Psoas muscle (tissue), 8 donors: ENCODE results near the gene IFNLR1. TPM values are rescaled to one million over a fixed set of nuclear protein-coding genes. Genes with fewer than 3 reads are reported as not detected.

Experiments used
- ATAC-seq, 4 donors: fragments of 200-7000 bp; cut with Tn5 transposase; one replicate each; pipeline ENCODE4 v1.9.1; 2020; ENCODE audit warnings: moderate library complexity in 3 of 4, mild to moderate bottlenecking in 2 of 4
- DNase-seq, 2 donors: peaks; one replicate each; pipeline ENCODE4 v3.0.0-alpha.2; 2020
- H3K27ac ChIP-seq: fragments of 200-600 bp; one replicate; pipeline ENCODE4 v1.8.0; 2022
- H3K27me3 ChIP-seq, 3 donors: fragments of 200-600 bp in 1 of 3; one replicate each; pipeline versions ENCODE4 v1.6.1 to v1.8.0; 2013 to 2022; ENCODE audit warnings: low read length in 2 of 3, mild to moderate bottlenecking in 2 of 3, moderate library complexity in 1 of 3; ENCODE audit not compliant: insufficient read depth in 3 of 3
- H3K36me3 ChIP-seq, 2 donors: fragments of 200-600 bp in 1 of 2; one replicate each; pipeline versions ENCODE4 v1.6.1 to v1.8.0; 2013 to 2022; ENCODE audit warnings: low read depth in 1 of 2, mild to moderate bottlenecking in 1 of 2, moderate library complexity in 1 of 2; ENCODE audit not compliant: insufficient read depth in 1 of 2
- H3K4me1 ChIP-seq: fragments of 200-600 bp; one replicate; pipeline ENCODE4 v1.8.0; 2022
- H3K4me3 ChIP-seq: fragments of 200-600 bp; one replicate; pipeline ENCODE4 v1.8.0; 2022; ENCODE audit warnings: mild to moderate bottlenecking
- H3K9me3 ChIP-seq: fragments of 200-600 bp; one replicate; pipeline ENCODE4 v1.8.0; 2022
- WGBS, 3 donors: extraction: QIAGEN DNeasy Blood & Tissue Kit; methylation state at CpG; one replicate each; pipeline versions ENCODE4 v1.1.6 to v1.1.7; 2013; 5-methylcytosine and 5-hydroxymethylcytosine counted together
- intact Hi-C, 2 donors: fragments of 100-400 bp; cut with DNase I; formaldehyde crosslinking; loops; one replicate each; pipeline versions ENCODE4 v1.11.0 to v1.14.2; 2022
- polyA plus RNA-seq, 3 donors: library from polyadenylated mRNA; stranded (reverse); fragments of 200-250 nt; gene quantifications; one replicate each; pipeline ENCODE4 v1.2.3, GENCODE V29; 2013
- total RNA-seq, 4 donors: library from RNA; stranded (reverse); fragmentation: NEBNext Ultra II Directional in 2 of 4; extraction: Animal tissue kit (Norgen Biotek cat#: 25700) in 2 of 4; gene quantifications; one replicate each; pipeline versions ENCODE4 v1.2.1 to v1.2.4, GENCODE V29; 2021 to 2023
- TF ChIP-seq, protein P1 (sequence below): fragments of 200-600 bp; IDR thresholded peaks from one replicate; pipeline ENCODE4 v1.8.0; 2022; ENCODE audit warnings: antibody characterized with exemption
- donor health status: healthy with polysubstance abuse.
- donor health status: DM: no; HTN: no; CAD: no; lungs with moderate emphysema.
- donor health status: Bipolar disorder and iron deficiency.
- donor health status: healthy.
- donor health status: DM: yes; HTN: yes; CAD: no.
- donor health status: DM: no; HTN: no; CAD: no.
- donor health status: DM: no; HTN: no; CAD: no.
- donor health status: DM: yes; HTN: yes; CAD: no.

IFNLR1 gene
- total and polyA plus RNA-seq, 7 donors, result 0.05 to 3.9 (median 1.9) TPM

DNA sequence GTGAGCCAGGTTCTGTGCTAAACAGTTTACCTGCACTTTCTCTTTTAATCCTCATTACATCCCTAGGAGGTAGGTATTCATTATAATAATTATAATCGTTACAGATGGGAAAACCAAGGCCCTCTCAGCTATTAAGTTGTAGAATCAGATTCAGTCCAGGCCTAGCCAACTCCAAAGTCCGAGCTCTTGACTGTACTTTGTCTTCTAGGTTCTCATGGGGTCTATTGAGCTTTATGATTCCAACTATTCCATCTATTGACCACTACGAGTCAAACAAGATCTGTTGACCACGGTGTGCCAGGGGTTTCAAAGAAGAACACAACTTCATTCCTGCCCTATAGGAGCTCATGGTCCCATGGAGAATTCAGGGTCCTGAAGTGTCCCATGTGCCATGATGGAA lies 2.0 kb downstream of the IFNLR1 start:
- no peaks in the 10 kb centered on the region for H3K36me3 ChIP-seq
- TF ChIP-seq, protein P1, sequence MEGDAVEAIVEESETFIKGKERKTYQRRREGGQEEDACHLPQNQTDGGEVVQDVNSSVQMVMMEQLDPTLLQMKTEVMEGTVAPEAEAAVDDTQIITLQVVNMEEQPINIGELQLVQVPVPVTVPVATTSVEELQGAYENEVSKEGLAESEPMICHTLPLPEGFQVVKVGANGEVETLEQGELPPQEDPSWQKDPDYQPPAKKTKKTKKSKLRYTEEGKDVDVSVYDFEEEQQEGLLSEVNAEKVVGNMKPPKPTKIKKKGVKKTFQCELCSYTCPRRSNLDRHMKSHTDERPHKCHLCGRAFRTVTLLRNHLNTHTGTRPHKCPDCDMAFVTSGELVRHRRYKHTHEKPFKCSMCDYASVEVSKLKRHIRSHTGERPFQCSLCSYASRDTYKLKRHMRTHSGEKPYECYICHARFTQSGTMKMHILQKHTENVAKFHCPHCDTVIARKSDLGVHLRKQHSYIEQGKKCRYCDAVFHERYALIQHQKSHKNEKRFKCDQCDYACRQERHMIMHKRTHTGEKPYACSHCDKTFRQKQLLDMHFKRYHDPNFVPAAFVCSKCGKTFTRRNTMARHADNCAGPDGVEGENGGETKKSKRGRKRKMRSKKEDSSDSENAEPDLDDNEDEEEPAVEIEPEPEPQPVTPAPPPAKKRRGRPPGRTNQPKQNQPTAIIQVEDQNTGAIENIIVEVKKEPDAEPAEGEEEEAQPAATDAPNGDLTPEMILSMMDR, result no peak
- WGBS, 3 donors, result 70 to 73% (median 70%) methylated on average over 4 of the region's 4 CpGs
- H3K4me1 ChIP-seq, result peaks cover 7% of the 10 kb centered on the region
- H3K9me3 ChIP-seq, result no peaks in the 10 kb centered on the region
- no peak overlapping the region for H3K4me3 ChIP-seq
- H3K27ac ChIP-seq, result no peak overlapping the region
- H3K27me3 ChIP-seq, result no peaks in the 10 kb centered on the region
- DNase-seq, result no peak
- intact Hi-C loops, result no loop called here
- ATAC-seq, result no peak

DNA sequence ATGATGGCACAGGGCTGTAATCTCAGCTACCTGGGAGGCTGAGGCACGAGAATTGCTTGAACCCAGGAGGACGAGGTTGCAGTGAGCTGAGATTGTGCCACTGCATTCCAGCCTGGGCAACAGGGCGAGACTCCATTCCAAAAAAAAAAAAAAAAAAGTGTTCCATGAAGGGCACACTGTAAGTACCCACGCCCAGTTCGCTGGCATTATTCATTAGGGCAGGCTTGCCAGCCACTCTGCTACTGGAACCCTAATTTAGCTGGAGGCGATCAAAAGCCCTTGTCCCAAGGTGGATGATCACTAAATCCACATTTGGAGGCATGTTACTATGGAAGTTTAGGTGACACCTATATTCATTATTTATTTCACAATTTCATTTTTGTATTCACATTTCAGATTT lies 5.0 kb downstream of the IFNLR1 start:
- TF ChIP-seq, protein P1, result no peak
- H3K27me3 ChIP-seq, result no peaks in the 10 kb centered on the region
- WGBS, 3 donors, result 37 to 60% (median 40%) methylated on average over 6 of the region's 6 CpGs
- DNase-seq (no peak), ATAC-seq (no peak)
- intact Hi-C loops, result no loop called here
- H3K4me3 ChIP-seq, result no peak overlapping the region
- no peaks in the 10 kb centered on the region for H3K9me3 ChIP-seq
- peaks cover 3% of the 10 kb centered on the region for H3K4me1 ChIP-seq
- no peaks in the 10 kb centered on the region for H3K36me3 ChIP-seq
- no peak overlapping the region for H3K27ac ChIP-seq

DNA sequence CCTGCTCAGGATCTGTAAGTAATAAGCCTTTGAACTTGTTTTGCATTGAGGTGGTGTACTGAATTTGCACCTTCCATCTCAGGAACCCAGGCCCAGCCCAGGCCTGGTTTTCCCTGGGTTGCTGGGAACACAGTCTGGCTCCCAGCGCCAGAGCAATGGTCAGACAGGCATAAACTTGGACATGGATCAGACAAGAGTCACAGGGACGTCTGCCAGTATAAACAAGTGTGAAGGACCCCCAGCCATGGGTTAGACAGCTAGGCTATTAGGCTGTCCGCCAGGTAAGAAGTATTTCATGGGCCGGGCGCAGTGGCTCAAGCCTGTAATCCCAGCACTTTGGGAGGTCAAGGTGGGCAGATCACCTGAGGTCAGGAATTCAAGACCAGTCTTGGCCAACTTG lies 5.5 kb downstream of the IFNLR1 start:
- ATAC-seq (no peak), DNase-seq (no peak)
- Histone ChIP-seq H3K27ac (no peak overlapping the region), H3K9me3 (no peaks in the 10 kb centered on the region), H3K27me3 (no peaks in the 10 kb centered on the region), H3K4me3 (no peak overlapping the region), H3K36me3 (no peaks in the 10 kb centered on the region), H3K4me1 (no peaks in the 10 kb centered on the region)
- intact Hi-C loops, result no loop called here
- WGBS, 3 donors, result 66 to 67% (median 67%) methylated on average over 5 of the region's 5 CpGs
- TF ChIP-seq, protein P1, result no peak

DNA sequence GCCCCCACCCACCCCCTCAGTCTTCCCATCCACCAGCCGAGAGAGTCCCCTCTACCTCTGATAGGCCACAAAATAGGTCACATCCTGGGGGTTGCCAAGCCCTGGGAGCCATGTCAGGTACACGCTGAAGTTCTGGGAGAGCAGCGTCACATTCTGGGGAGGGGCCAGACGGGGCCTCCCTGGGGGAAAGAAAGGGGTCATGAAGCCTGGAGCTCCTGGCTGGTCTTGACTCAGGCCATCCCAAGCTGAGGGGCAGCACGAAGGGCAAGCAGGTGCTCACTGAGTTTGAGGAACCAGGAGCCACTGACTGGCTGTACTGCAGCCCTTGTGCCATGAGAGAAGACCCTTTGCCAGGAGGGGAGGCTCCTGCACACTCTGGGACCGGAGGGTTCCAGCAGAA lies 6.4 kb downstream of the IFNLR1 start:
- H3K4me3 ChIP-seq, result no peak overlapping the region
- no peak overlapping the region for H3K27ac ChIP-seq
- DNase-seq, result no peak
- H3K27me3 ChIP-seq, result no peaks in the 10 kb centered on the region
- ATAC-seq, result no peak
- no peaks in the 10 kb centered on the region for H3K4me1 ChIP-seq
- TF ChIP-seq, protein P1, result no peak
- no peaks in the 10 kb centered on the region for H3K36me3 ChIP-seq
- intact Hi-C loops, result no loop called here
- no peaks in the 10 kb centered on the region for H3K9me3 ChIP-seq
- WGBS, 3 donors, result 86 to 94% (median 87%) methylated on average over 6 of the region's 6 CpGs

DNA sequence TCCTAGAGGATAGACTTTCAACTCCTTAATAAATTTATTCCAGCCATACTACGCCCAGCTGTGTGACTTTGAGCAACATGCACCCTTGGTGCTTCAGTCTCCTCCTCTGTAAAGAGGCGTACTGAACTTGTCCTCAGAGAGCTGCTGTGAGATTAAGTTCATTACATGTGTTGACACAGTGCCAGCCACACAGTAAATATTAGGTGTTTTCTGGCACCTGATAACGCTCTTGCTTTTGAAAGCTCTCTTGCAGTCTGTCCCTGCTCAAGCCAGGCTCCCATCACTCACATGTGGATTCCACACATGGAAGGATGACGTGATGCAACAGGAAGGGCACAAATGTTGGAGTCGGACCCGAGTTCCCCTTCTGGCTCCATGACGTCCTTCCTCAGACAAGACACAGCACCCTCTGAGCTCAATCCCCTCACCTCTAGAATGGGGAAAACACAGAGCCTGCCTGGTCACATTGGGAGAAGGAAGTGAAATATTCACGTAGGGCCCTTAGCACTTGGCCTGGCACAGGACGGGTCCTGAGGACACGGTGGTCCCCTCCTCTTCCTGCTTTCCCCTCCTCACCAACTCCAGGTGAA lies 7.7 kb downstream of the IFNLR1 start:
- DNase-seq (no peak), ATAC-seq (no peak)
- Histone ChIP-seq H3K27ac (no peak overlapping the region), H3K4me3 (no peak overlapping the region), H3K9me3 (no peaks in the 10 kb centered on the region), H3K36me3 (no peaks in the 10 kb centered on the region), H3K27me3 (no peaks in the 10 kb centered on the region), H3K4me1 (no peaks in the 10 kb centered on the region)
- intact Hi-C loops, result no loop called here
- 74 to 84% (median 75%) methylated on average over 10 of the region's 10 CpGs for WGBS, 3 donors
- TF ChIP-seq, protein P1, result no peak
